Activated T-helper 2 cell treated with anti-CD3 and anti-CD28 coated beads, Interferon-gamma antibody, Interleukin-2, Interleukin-4, amounts not matched to agents 10 μg/mL and 5 μg/mL and 100 μg/mL, durations not matched to agents 14 hours and 24 hours and 36 hours (primary cell): ENCODE measurements around the gene NUP93. TPM values are rescaled to one million over a fixed set of nuclear protein-coding genes. Genes with fewer than 3 reads are reported as not detected.
A peak's percentile ranks its signal among the peaks of the same experiment; 100 is the strongest.

Source experiments
- DNase-seq: peaks from one replicate; pipeline ENCODE4 v3.0.0; 2021; ENCODE audit warnings: low spot score
- H3K27ac Mint-ChIP-seq: one replicate; pipeline ENCODE4 v1.8.0; 2021; ENCODE audit warnings: mixed read lengths
- H3K27me3 Mint-ChIP-seq: one replicate; pipeline ENCODE4 v1.8.0; 2021; ENCODE audit warnings: low read depth, mixed read lengths
- H3K36me3 Mint-ChIP-seq: one replicate; pipeline ENCODE4 v1.8.0; 2021; ENCODE audit warnings: low read depth, mixed read lengths
- H3K4me1 Mint-ChIP-seq: one replicate; pipeline ENCODE4 v1.8.0; 2021; ENCODE audit warnings: low read depth, mixed read lengths
- H3K4me3 Mint-ChIP-seq: one replicate; pipeline ENCODE4 v1.8.0; 2021; ENCODE audit warnings: low read depth, mild to moderate bottlenecking, moderate library complexity, mixed read lengths
- H3K9me3 Mint-ChIP-seq: one replicate; pipeline ENCODE4 v1.8.0; 2021; ENCODE audit warnings: mixed read lengths
- intact Hi-C: fragments of 100-400 bp; cut with micrococcal nuclease; formaldehyde crosslinking; loops from one replicate; pipeline ENCODE4 v1.15.1; 2023
- total RNA-seq: library from RNA; stranded (reverse); gene quantifications from 2 replicates; pipeline ENCODE4 v1.2.3, GENCODE V29; 2022

Gene NUP93
- total RNA-seq, 1 donor from 2014 or later: 149 TPM

DNA sequence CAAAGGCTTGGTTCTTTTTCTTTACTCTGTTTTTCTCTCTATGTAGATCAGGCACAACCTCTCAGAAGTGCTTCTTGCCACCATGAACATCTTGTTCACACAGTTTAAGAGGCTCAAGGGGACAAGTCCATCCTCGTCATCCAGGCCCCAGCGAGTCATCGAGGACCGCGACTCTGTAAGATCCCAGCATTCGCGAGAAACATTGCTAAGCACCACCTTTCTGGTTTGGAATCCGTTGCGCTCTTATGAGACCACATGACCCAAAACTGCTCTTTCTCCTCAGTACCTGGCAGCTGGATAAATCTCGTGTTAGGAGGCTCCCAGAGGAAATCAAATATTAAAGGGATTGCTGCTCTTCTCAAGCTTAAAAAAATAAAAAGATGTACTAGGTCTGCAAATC, 111.7 kb downstream of the NUP93 start:
- no peaks in the 10 kb centered on the region for H3K4me1 Mint-ChIP-seq
- intact Hi-C loops: no loop called here
- H3K27me3 Mint-ChIP-seq: no peaks in the 10 kb centered on the region
- H3K27ac Mint-ChIP-seq: no peak overlapping the region
- DNase-seq: no peak
- H3K36me3 Mint-ChIP-seq: peaks cover 57% of the 10 kb centered on the region
- no peaks in the 10 kb centered on the region for H3K9me3 Mint-ChIP-seq
- no peak overlapping the region for H3K4me3 Mint-ChIP-seq

DNA sequence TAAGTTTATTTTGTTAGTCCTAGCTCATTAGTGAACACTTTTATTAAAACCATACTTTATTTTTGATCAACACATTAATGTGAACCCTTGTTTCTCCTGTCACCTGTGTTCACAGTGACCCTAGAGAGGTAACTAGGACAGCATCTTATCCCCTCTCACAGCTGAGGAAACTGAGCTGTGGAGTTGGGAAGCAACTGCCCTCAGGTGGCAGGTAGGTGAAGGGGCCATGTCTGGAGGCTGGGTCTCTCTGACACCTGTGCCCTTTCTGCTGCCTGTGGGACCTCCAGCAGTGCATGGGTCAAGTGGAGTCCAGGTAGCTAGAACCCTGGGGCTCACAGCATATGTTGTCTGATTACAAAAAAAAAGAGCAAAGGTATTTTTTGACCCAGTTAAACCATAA, 112.2 kb downstream of the NUP93 start:
- H3K27me3 Mint-ChIP-seq: no peaks in the 10 kb centered on the region
- H3K27ac Mint-ChIP-seq: no peak overlapping the region
- intact Hi-C loops: no loop called here
- no peak overlapping the region for H3K4me3 Mint-ChIP-seq
- H3K36me3 Mint-ChIP-seq: peaks cover 54% of the 10 kb centered on the region
- peaks cover 4% of the 10 kb centered on the region for H3K4me1 Mint-ChIP-seq
- DNase-seq: no peak
- H3K9me3 Mint-ChIP-seq: no peaks in the 10 kb centered on the region

DNA sequence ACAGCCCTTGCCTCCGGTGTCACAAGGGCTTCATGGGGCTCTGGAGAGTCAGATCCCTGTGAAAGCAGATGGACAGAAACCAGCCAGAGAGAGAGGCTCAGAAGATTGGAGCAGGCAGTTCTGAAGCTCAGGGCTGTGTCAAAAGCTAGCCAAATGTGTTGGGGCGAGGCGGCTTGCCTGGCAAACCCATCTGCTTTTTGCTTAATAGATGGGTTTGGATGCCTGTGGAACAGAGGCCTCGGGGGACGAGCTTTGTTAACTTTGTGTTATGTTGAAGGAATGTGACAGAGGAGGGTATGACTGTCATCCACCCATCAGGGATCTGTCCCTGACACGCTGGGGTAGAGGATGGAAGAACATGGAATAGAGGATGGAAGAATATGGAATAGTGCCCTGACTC, 114.1 kb downstream of the NUP93 start:
- H3K27me3 Mint-ChIP-seq: no peaks in the 10 kb centered on the region
- no peaks in the 10 kb centered on the region for H3K9me3 Mint-ChIP-seq
- no peak overlapping the region for H3K27ac Mint-ChIP-seq
- no peak overlapping the region for H3K4me3 Mint-ChIP-seq
- DNase-seq: no peak
- peaks cover 22% of the 10 kb centered on the region for H3K4me1 Mint-ChIP-seq
- H3K36me3 Mint-ChIP-seq: peaks cover 48% of the 10 kb centered on the region
- intact Hi-C loops: no loop called here

DNA sequence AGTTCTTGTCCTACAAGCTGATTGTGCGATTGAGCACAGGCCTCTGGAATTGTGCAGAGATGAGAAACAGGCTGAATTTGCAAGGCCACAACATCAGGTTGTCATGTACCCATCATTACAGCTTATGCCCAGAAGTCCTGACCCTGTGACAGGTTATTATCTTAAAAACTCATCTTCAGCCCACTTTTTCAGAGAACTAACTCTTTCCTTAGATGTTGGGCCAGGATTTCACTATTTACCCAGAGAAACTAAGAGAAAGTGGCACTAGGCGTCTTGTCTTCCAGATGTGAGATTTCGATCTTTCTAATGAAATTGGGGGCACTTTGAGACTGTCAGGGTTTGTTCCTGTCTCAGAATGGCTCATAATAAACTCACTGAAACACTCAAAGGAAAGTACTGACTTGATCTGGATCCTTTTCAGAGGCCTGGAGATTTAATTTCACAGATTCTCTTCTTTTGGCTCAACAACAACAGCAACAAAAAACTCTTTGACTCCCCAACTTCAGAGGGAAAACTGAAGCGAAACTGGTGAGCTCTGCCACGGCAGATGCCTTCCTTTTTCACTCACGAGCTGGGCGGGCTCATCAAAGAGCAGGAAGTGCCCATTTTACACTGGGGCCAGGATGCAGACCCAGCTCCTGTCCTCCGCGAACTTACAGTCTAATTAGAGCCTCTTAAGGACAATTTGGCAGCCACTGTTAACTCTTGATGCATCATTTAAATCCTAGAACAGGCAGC, 117.4 kb downstream of the NUP93 start:
- Mint-ChIP-seq H3K4me3 (no peak overlapping the region), H3K4me1 (peaks cover 25% of the 10 kb centered on the region), H3K36me3 (peaks cover 30% of the 10 kb centered on the region), H3K27ac (peak overlapping the region; percentile 40), H3K27me3 (no peaks in the 10 kb centered on the region), H3K9me3 (no peaks in the 10 kb centered on the region)
- intact Hi-C loops: no loop called here
- no peak for DNase-seq

DNA sequence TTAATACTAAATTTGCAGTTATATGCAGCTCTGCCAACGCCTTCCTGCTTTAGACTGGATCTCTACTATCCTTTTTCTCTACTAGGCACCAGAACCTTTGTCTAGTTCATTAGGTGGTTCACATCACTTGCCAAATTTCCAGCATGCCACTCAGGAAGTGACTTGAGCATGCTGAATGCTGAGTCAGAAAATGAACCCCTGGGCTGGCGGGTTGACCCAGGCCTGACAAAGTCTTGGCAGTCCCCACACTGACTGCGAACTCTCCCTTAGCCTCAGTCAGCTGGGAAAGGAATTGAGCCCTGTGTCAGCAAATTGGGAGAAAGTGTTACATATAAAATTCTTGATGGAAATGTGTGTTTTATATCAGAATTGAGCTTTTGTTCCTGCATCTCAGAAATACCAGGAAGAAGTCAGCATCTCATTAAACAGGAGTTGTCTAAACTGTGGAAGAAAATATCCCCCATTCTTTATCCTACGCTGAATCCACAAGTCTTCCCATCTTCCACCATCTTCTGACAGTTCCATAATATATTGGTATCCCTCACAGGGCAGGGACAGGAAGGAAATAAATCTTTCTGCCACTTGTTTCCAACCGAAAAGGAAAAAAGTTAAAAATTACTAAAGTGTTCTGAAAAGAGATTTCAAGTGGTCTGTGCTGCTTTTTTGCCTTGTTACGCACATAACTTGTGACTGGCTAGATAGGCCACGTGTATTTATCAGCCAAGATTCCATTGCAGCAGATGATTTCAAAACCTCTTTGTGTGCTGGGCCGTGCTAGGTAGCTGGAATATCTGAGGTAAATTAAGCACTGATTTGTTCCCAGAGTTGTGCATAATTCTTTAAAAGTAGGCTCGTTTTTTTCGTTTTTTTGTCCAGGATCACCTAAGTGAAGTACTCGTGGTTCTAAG, 118.4 kb downstream of the NUP93 start:
- H3K36me3 Mint-ChIP-seq: peaks cover 25% of the 10 kb centered on the region
- intact Hi-C loops: no loop called here
- H3K9me3 Mint-ChIP-seq: no peaks in the 10 kb centered on the region
- no peak overlapping the region for H3K4me3 Mint-ChIP-seq
- no peak for DNase-seq
- no peaks in the 10 kb centered on the region for H3K27me3 Mint-ChIP-seq
- peaks cover 25% of the 10 kb centered on the region for H3K4me1 Mint-ChIP-seq
- peak overlapping the region; percentile 7 for H3K27ac Mint-ChIP-seq

DNA sequence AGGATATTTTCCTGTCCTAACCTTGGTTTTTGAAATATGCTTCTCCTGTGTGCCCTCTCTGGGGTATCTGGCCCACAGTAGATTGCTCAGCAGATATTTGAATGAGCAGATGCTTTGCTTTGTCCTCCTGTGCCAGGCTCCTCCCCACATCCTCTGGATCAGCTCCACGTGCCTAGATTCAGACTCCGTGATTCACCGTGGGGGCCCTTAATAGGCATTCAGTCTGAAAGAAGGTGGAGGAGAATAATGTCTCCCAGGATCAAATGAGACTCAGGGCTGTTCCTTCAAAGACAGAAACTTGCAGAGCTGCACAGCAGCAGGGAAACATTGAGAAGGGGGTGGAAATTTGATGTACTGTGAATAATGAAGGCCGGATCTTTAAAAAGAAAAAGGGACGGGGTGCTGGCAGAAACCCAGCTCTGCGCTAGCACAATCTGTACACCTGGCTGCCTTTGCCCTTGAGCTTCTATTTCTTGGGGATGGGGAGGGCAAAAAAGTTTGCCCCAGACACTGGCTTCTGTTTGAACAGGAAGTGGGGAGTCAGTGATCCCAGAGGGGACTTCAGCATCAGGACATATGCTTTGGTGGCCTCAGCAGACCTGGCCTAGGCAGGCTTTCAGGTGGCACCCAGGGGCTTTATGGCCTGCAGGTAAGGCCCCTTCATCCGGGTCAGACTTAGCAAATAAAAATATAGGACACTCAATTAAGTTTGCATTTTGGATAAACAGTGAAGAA, 119.2 kb downstream of the NUP93 start:
- H3K4me3 Mint-ChIP-seq: no peak overlapping the region
- no peak for DNase-seq
- H3K27ac Mint-ChIP-seq: no peak overlapping the region

DNA sequence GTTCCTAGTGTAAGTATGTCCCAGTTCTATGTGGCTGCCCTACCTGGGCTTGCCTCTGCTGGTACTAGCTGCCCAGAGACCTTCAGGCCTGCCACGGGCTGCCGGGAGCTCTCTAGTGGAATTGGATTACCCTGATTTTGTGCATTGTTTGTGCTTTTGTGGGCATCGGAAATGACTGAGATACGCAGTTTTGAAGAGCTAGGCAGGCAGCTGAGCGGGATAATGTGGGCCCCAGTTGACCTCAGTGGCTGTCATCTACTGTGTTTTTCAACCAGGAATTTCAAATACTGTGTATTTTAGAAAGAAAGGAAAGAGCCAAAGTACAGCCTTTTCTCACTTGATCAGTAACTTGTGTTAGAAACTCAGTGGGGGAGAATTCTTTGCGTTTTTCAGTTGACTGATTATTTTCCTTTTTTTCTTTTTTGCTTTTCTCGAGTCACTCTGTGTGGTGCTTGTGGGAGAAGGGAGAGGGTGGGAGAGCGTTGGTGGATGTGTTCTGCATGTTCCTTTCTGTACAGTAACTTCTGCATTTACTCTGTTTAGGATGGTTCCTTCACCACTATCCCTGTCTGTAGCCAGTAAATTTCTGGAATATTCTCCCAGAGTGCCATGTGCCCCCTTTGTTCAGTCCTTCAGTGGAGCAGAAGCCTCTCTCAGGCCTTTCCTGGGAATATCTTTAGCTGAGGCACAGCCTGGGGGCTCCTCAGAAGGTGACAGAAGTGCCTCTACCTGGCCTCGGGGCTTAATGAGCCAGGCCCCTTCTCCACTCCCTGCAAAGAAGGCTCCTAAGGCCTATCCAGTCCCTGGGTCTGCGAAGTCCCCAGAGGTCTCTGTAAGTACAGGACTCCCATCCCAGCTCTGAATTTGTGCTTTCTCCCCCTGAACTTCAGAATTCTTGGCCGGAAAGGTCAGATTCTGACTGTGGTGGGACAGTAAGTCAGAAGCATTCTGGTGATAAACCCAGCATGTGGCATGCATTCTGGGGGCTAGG, 120.1 kb downstream of the NUP93 start:
- no peak for DNase-seq
- Mint-ChIP-seq H3K36me3 (peaks cover 13% of the 10 kb centered on the region), H3K4me1 (peaks cover 25% of the 10 kb centered on the region), H3K27me3 (no peaks in the 10 kb centered on the region), H3K9me3 (no peaks in the 10 kb centered on the region), H3K4me3 (no peak overlapping the region), H3K27ac (no peak overlapping the region)
- intact Hi-C loops: no loop called here

More for the DNA sequence above, 119.2 kb downstream of the NUP93 start:
- no peaks in the 10 kb centered on the region for H3K9me3 Mint-ChIP-seq
- peaks cover 25% of the 10 kb centered on the region for H3K4me1 Mint-ChIP-seq
- H3K27me3 Mint-ChIP-seq: no peaks in the 10 kb centered on the region
- peaks cover 18% of the 10 kb centered on the region for H3K36me3 Mint-ChIP-seq
- intact Hi-C loops: no loop called here

DNA sequence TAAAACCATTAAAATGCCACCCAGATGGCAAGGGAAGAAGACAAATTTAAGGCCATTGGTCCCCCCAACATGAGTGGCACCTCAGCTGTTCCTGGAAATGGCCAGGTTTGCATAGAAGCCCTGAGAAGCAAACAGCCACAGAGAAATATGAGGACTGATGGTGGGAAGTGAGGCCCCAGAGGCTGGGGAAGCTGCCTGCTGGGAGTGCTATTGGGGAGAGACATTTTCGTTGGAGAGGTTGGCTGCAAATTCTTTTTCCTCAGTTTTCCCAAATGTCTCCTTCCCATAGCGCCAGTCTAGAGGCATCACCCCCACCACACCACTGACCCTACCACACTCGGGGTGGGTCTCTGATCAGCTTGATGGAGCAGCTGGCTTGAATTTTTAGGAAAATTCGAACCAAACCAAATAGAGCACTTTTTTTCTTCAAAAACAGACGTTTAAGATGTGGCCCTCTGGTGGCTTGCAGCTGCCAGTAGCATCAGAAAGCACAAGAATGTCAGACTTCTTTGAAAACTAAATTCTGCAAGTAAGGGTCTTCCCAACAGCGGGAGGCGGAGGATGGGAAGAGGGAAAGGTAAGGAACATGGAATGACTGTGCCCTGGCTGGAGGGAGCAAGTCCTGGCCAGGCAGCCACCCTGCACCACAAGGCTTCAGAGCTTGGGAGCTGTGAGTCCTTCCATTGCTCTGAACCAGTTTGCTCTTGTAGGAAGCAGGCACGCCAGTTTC, 121.9 kb downstream of the NUP93 start:
- H3K4me1 Mint-ChIP-seq: peaks cover 24% of the 10 kb centered on the region
- DNase-seq: no peak
- no peaks in the 10 kb centered on the region for H3K9me3 Mint-ChIP-seq
- no peak overlapping the region for H3K4me3 Mint-ChIP-seq
- H3K27ac Mint-ChIP-seq: no peak overlapping the region
- peaks cover 8% of the 10 kb centered on the region for H3K36me3 Mint-ChIP-seq
- intact Hi-C loops: no loop called here
- no peaks in the 10 kb centered on the region for H3K27me3 Mint-ChIP-seq

DNA sequence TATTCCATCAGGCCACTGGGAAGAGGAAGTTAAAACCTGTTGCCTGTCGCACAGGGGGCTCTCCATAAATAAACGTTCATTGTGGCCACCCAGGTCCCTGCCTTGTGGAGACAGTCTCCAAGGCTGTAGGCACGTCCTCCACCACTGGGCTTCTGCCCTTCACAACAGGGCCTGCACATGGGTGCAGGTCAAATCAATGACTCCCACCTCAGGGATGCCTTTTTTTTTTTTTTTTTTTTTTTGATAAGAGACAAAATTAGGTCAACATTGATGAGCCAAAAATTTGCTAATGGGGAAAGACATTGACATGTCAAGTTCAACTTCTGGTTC, 122.4 kb downstream of the NUP93 start:
- intact Hi-C loops: no loop called here
- Mint-ChIP-seq H3K4me1 (peaks cover 20% of the 10 kb centered on the region), H3K36me3 (peaks cover 6% of the 10 kb centered on the region), H3K27me3 (no peaks in the 10 kb centered on the region), H3K27ac (no peak overlapping the region), H3K9me3 (no peaks in the 10 kb centered on the region), H3K4me3 (no peak overlapping the region)
- DNase-seq: no peak

DNA sequence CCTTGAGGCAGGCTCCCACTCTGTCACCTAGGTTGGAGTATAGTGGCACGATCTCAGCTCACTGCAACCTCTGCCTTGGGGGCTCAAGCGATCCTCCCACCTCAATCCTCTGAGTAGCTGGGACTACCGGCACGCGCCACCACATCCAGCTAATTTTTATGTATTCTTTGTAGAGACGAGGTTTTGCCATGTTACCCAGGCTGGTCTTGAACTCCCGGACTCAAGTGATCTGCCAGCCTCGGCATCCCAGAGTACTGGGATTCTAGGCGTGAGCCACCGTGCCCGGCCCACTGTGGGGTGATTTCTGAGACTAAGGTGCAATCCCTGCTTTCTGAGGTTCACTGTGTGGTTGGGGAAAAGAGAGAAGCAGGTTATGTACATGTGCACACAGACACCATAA, 123.0 kb downstream of the NUP93 start:
- H3K27ac Mint-ChIP-seq: no peak overlapping the region
- peaks cover 14% of the 10 kb centered on the region for H3K4me1 Mint-ChIP-seq
- DNase-seq: no peak
- H3K9me3 Mint-ChIP-seq: no peaks in the 10 kb centered on the region
- intact Hi-C loops: no loop called here
- no peak overlapping the region for H3K4me3 Mint-ChIP-seq
- no peaks in the 10 kb centered on the region for H3K27me3 Mint-ChIP-seq
- peaks cover under 1% of the 10 kb centered on the region for H3K36me3 Mint-ChIP-seq

DNA sequence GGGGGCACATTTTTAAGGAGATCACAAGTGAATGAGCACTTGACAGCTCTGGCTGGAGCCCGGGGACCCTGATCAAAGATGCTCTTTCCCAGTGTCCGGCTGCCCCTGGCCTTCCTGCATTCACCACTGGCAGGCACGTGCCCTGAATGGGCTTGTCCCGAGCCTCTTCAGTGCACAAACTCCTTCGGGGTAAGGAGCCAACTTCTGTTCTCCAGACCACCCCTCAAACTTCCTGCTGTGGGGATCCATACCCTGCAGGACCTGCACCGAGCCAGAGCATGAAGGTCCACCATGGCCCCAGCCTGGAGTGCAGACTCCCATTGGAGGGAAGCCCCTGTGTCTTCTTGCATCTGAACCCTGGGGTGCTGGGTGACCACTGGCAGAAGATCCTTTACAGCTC, 125.3 kb downstream of the NUP93 start:
- no peaks in the 10 kb centered on the region for H3K9me3 Mint-ChIP-seq
- no peak overlapping the region for H3K4me3 Mint-ChIP-seq
- H3K36me3 Mint-ChIP-seq: no peaks in the 10 kb centered on the region
- H3K27ac Mint-ChIP-seq: no peak overlapping the region
- intact Hi-C loops: no loop called here
- H3K4me1 Mint-ChIP-seq: peaks cover 10% of the 10 kb centered on the region
- DNase-seq: no peak
- no peaks in the 10 kb centered on the region for H3K27me3 Mint-ChIP-seq
